22Rv1 (cell line): ENCODE results near the gene MACC1.

Experiments
- CTCF ChIP-seq: fragments of 450-650 bp; IDR thresholded peaks from 2 replicates; pipeline ENCODE4 v1.5.1; 2017; ENCODE audit warnings: mild to moderate bottlenecking
- ZFX ChIP-seq: fragments of 450-650 bp; IDR thresholded peaks from 2 replicates; pipeline ENCODE4 v1.6.1; 2017; ENCODE audit warnings: antibody characterized with exemption, borderline replicate concordance

DNA sequence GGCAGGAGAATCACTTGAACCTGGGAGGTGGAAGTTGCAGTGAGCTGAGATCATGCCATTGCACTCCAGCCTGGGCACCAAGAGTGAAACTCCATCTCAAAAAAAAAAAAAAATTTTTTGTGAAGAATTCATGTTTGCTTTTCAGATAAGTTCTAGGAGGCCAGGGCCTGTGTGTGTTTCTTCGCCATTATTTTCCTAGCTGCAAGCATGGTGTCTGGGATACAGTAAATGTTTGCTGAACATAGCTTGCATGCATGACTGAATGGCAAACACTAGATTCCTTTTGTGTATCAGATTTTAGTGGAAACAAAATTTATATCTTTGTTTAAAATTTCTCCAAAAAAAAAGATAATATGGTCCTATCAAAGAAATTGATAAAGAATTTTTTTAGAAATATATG lies 9.7 kb upstream of the MACC1 start:
- no peak for TF ChIP-seq CTCF
- TF ChIP-seq ZFX, result no peak
